ENCODE data around the gene C1orf159.

The C1orf159 gene

DNA sequence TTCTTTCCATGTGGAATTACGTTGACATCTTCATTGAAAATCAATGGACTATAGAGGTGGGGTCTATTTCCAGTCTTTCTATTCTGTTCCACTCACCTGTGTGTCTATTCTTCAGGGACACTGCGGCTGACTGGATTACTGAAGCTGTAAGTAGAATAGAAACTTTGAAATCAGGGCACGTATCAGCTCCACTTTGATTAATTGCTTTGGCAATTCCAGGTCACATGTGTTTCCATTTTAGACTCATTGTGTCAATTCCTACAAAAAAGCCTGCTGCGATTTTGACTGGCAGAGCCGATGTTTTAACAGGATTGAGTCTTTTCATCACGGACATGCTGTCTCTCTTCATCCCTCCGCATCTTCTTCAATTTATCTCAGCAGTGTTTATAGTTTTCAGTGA is 20.9 kb downstream of the C1orf159 start:
- Histone ChIP-seq H3K9me3 (ENCODE audit: insufficient read depth, low read length, severe bottlenecking) (no peaks in the 10 kb centered on the region), H3K27ac (ENCODE audit: low read length) (no peak overlapping the region), H3K27me3 (ENCODE audit: insufficient read depth, low read length, poor library complexity) (no peaks in the 10 kb centered on the region), H3K79me2 (ENCODE audit: insufficient read depth, low read length) (no peaks in the 10 kb centered on the region), H3K4me1 (ENCODE audit: insufficient read depth, low read length) (no peaks in the 10 kb centered on the region), H4K20me1 (ENCODE audit: insufficient read depth, low read length) (peaks cover 30% of the 10 kb centered on the region), H3K4me2 (ENCODE audit: insufficient read depth, low read length) (no peak overlapping the region), H3K36me3 (ENCODE audit: insufficient read depth, low read length) (peaks cover 4% of the 10 kb centered on the region; the same call in 1 of the 2 replicates), H3K9ac (ENCODE audit: low read depth, low read length) (no peak overlapping the region), H2AFZ (ENCODE audit: low read depth, low read length) (no peak overlapping the region), H3K4me3 (ENCODE audit: low read depth in 1 of 2, low read length in 2 of 2) (no peak overlapping the region)
- TF ChIP-seq, protein P1, sequence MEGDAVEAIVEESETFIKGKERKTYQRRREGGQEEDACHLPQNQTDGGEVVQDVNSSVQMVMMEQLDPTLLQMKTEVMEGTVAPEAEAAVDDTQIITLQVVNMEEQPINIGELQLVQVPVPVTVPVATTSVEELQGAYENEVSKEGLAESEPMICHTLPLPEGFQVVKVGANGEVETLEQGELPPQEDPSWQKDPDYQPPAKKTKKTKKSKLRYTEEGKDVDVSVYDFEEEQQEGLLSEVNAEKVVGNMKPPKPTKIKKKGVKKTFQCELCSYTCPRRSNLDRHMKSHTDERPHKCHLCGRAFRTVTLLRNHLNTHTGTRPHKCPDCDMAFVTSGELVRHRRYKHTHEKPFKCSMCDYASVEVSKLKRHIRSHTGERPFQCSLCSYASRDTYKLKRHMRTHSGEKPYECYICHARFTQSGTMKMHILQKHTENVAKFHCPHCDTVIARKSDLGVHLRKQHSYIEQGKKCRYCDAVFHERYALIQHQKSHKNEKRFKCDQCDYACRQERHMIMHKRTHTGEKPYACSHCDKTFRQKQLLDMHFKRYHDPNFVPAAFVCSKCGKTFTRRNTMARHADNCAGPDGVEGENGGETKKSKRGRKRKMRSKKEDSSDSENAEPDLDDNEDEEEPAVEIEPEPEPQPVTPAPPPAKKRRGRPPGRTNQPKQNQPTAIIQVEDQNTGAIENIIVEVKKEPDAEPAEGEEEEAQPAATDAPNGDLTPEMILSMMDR (IDR thresholded peaks at IDR 0.05; ENCODE audit: borderline replicate concordance, extremely low read depth, low read length, poor library complexity, severe bottlenecking), result no peak
- no peak for TF ChIP-seq EZH2 (IDR thresholded peaks at IDR 0.05; ENCODE audit: borderline replicate concordance, low read depth, low read length, severe bottlenecking)
- DNase-seq (no peak), ATAC-seq (ENCODE audit: insufficient read depth, low read depth) (no peak)

DNA sequence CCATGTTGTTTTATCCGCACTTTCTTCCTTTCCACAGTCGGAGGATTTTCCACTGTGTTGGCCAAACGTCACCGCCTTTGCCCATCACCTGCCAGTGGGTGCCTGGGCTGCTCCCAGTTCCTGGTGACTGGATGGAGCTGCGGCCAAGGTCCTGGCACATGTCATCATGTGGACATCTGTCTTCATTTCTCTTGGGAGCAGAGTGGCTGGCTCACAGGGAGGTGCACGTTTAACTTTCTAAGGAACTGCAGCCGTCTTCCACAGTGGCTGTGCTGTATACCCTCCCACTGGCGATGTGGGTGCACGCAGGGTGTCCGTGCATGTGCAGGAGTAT is 22.3 kb downstream of the C1orf159 start:
- no peaks in the 10 kb centered on the region for H3K27me3 ChIP-seq (ENCODE audit: insufficient read depth, low read length, poor library complexity)
- no peak overlapping the region for H3K4me3 ChIP-seq (ENCODE audit: low read depth in 1 of 2, low read length in 2 of 2)
- H3K79me2 ChIP-seq (ENCODE audit: insufficient read depth, low read length), result no peaks in the 10 kb centered on the region
- no peak overlapping the region for H3K27ac ChIP-seq (ENCODE audit: low read length)
- H3K36me3 ChIP-seq (ENCODE audit: insufficient read depth, low read length), result peaks cover 4% of the 10 kb centered on the region; the same call in 1 of the 2 replicates
- no peak overlapping the region for H3K9ac ChIP-seq (ENCODE audit: low read depth, low read length)
- DNase-seq, result no peak
- H3K4me1 ChIP-seq (ENCODE audit: insufficient read depth, low read length), result no peaks in the 10 kb centered on the region
- peaks cover 30% of the 10 kb centered on the region for H4K20me1 ChIP-seq (ENCODE audit: insufficient read depth, low read length)
- no peak overlapping the region for H2AFZ ChIP-seq (ENCODE audit: low read depth, low read length)
- H3K4me2 ChIP-seq (ENCODE audit: insufficient read depth, low read length), result no peak overlapping the region
- TF ChIP-seq, protein P1 (IDR thresholded peaks at IDR 0.05; ENCODE audit: borderline replicate concordance, extremely low read depth, low read length, poor library complexity, severe bottlenecking), result no peak
- TF ChIP-seq EZH2 (IDR thresholded peaks at IDR 0.05; ENCODE audit: borderline replicate concordance, low read depth, low read length, severe bottlenecking), result no peak
- no peaks in the 10 kb centered on the region for H3K9me3 ChIP-seq (ENCODE audit: insufficient read depth, low read length, severe bottlenecking)
- no peak for ATAC-seq (ENCODE audit: insufficient read depth, low read depth)

DNA sequence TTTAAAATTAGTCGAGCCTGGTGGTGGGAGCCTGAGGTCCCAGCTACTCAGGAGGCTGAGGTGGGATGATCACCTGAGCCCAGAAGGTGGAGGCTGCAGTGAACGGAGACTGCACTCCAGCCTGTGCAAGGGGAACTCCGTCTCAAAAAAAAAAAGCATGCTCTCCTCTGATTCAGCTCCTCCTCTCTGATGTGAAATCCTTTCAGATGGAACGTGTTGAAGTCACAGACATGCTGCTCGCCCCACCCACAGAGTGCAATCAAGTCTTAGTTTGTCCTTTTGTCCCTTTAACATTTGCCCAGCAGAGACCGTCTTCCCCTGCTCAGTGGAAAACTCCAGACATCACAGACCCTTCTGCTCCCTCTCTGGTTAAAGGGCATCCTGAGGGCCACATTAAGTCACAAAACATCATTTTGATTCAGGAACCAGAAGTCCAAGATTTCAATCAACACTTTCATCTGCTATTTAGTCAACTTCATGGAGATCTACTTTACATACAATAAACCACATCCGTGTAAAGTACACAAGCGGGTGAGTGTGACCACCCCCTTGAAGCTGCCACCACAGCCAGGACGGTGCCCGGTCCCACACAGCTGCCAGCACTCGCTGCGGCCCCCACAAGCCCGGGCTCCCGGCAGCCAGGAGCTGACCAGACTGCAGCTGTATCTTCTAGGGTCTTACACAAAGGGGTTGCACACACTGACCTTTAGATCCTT is 22.8 kb downstream of the C1orf159 start:
- no peak overlapping the region for H3K9ac ChIP-seq (ENCODE audit: low read depth, low read length)
- ATAC-seq (ENCODE audit: insufficient read depth, low read depth), result no peak

More for the DNA sequence above, 22.8 kb downstream of the C1orf159 start:
- H3K79me2 ChIP-seq (ENCODE audit: insufficient read depth, low read length), result no peaks in the 10 kb centered on the region
- H3K27me3 ChIP-seq (ENCODE audit: insufficient read depth, low read length, poor library complexity), result no peaks in the 10 kb centered on the region
- H3K9me3 ChIP-seq (ENCODE audit: insufficient read depth, low read length, severe bottlenecking), result no peaks in the 10 kb centered on the region
- no peak overlapping the region for H3K27ac ChIP-seq (ENCODE audit: low read length)
- peaks cover 4% of the 10 kb centered on the region; the same call in 1 of the 2 replicates for H3K36me3 ChIP-seq (ENCODE audit: insufficient read depth, low read length)
- no peak overlapping the region for H3K4me3 ChIP-seq (ENCODE audit: low read depth in 1 of 2, low read length in 2 of 2)
- H2AFZ ChIP-seq (ENCODE audit: low read depth, low read length), result no peak overlapping the region
- H4K20me1 ChIP-seq (ENCODE audit: insufficient read depth, low read length), result peaks cover 30% of the 10 kb centered on the region
- H3K4me2 ChIP-seq (ENCODE audit: insufficient read depth, low read length), result no peak overlapping the region
- DNase-seq, result no peak
- no peak for TF ChIP-seq EZH2 (IDR thresholded peaks at IDR 0.05; ENCODE audit: borderline replicate concordance, low read depth, low read length, severe bottlenecking)
- TF ChIP-seq, protein P1 (IDR thresholded peaks at IDR 0.05; ENCODE audit: borderline replicate concordance, extremely low read depth, low read length, poor library complexity, severe bottlenecking), result no peak
- H3K4me1 ChIP-seq (ENCODE audit: insufficient read depth, low read length), result no peaks in the 10 kb centered on the region

Measured in DND-41 (cell line).